ENCODE data around the gene KDM2A.
"Not testable (repeated sequence)": the region's sequence is repeated elsewhere in the genome, so short reads cannot be mapped to it uniquely, and the experiment has no call there.

The KDM2A gene

DNA sequence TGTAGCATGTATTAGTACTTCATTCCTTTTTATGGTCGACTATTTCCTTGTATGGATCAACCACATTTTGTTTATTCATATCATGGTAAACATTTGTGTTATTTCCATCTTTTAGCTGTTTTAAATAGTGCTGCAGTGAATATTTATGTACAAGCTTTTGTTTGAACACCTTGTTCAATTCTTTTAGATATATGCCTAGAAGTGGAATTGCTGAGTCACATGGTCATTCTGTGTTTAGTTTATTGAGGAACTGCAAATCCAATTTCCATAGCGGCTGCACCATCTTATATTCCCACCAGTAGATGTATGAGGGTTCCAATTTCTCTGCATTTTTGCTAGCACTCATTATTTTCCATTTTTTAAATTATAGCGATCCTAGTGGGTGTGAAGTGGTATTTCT lies 85.8 kb downstream of the KDM2A start:
- Histone ChIP-seq H3K79me1 (ENCODE audit: low read depth, low read length) (no peaks in the 10 kb centered on the region), H3K4me3 (ENCODE audit: low read length in 2 of 2) (no peak overlapping the region), H3K23ac (ENCODE audit: low read depth, low read length, poor library complexity) (no peak overlapping the region), H3K9me3 (replicated peaks in 1 of 2; ENCODE audit: control insufficient read depth in 2 of 2, insufficient read depth in 1 of 2, low read depth in 1 of 2, low read length in 2 of 2) (no peaks in the 10 kb centered on the region), H4K91ac (ENCODE audit: low read depth, low read length, poor library complexity) (no peak overlapping the region), H3K27ac (replicated peaks; ENCODE audit: low read length) (no peak overlapping the region), H2AK5ac (ENCODE audit: low read depth, low read length) (no peak overlapping the region), H3K14ac (ENCODE audit: low read length) (no peak overlapping the region), H3K4me2 (ENCODE audit: insufficient read depth, low read length, poor library complexity, severe bottlenecking) (no peak overlapping the region), H3K27me3 (ENCODE audit: control insufficient read depth in 3 of 3, insufficient read depth in 3 of 3, low read depth in 1 of 3, low read length in 3 of 3) (no peaks in the 10 kb centered on the region), H2BK120ac (ENCODE audit: low read depth, low read length) (no peak overlapping the region), H3K4me1 (ENCODE audit: control insufficient read depth in 2 of 2, insufficient read depth in 1 of 2, low read depth in 1 of 2, low read length in 2 of 2) (no peaks in the 10 kb centered on the region), H3K18ac (ENCODE audit: low read length) (no peak overlapping the region), H4K8ac (ENCODE audit: low read depth, low read length) (no peak overlapping the region), H2BK15ac (ENCODE audit: low read length) (no peak overlapping the region), H2BK5ac (ENCODE audit: low read length) (no peak overlapping the region), H2AFZ (ENCODE audit: low read length) (no peak overlapping the region), H3K36me3 (replicated peaks in 1 of 2; ENCODE audit: control insufficient read depth in 2 of 2, insufficient read depth in 2 of 2, low read length in 2 of 2) (peaks cover 5 to 65% of the 10 kb centered on the region in 2 donors), H2BK12ac (ENCODE audit: low read length) (no peak overlapping the region), H3K9ac (ENCODE audit: low read depth, low read length, poor library complexity) (no peak overlapping the region), H3K4ac (ENCODE audit: low read length) (no peak overlapping the region)
- no CpG with 5 or more reads among the region's 3 CpGs for WGBS, 2 donors (ENCODE audit: extremely low coverage in 2 of 2, insufficient read length in 2 of 2, insufficient replicate concordance in 1 of 2)
- DNase-seq (ENCODE audit: low spot score), result no peak

DNA sequence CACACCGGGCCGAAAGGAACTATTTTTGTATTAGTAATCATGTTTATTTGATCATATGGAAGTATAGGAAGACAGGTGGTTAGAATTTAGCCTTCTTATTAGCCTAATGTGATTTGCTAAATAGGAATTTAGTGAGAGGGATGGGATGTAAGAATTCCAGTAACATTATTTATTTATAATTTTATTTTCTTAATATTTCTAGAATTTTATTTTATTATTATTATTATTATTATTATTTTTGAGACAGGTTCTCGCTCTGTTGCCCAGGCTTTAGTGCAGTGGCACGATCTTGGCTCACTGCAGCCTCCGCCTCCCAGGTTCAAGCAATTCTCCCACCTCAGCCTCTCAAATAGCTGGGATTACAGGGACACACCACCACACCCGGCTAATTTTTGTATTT lies 90.2 kb downstream of the KDM2A start:
- H3K9ac ChIP-seq (ENCODE audit: low read depth, low read length, poor library complexity); H4K8ac ChIP-seq (ENCODE audit: low read depth, low read length); H2BK12ac ChIP-seq (ENCODE audit: low read length); H4K91ac ChIP-seq (ENCODE audit: low read depth, low read length, poor library complexity); H3K14ac ChIP-seq (ENCODE audit: low read length); H2BK120ac ChIP-seq (ENCODE audit: low read depth, low read length); H3K27me3 ChIP-seq (ENCODE audit: control insufficient read depth in 3 of 3, insufficient read depth in 3 of 3, low read depth in 1 of 3, low read length in 3 of 3); H3K23ac ChIP-seq (ENCODE audit: low read depth, low read length, poor library complexity); H2AK5ac ChIP-seq (ENCODE audit: low read depth, low read length); H2AFZ ChIP-seq (ENCODE audit: low read length); H3K79me1 ChIP-seq (ENCODE audit: low read depth, low read length); DNase-seq (ENCODE audit: low spot score); H2BK15ac ChIP-seq (ENCODE audit: low read length); H3K4ac ChIP-seq (ENCODE audit: low read length); H3K18ac ChIP-seq (ENCODE audit: low read length); H3K9me3 ChIP-seq (replicated peaks in 1 of 2; ENCODE audit: control insufficient read depth in 2 of 2, insufficient read depth in 1 of 2, low read depth in 1 of 2, low read length in 2 of 2); H3K4me2 ChIP-seq (ENCODE audit: insufficient read depth, low read length, poor library complexity, severe bottlenecking); H2BK5ac ChIP-seq (ENCODE audit: low read length); H3K4me1 ChIP-seq (ENCODE audit: control insufficient read depth in 2 of 2, insufficient read depth in 1 of 2, low read depth in 1 of 2, low read length in 2 of 2); H3K27ac ChIP-seq (replicated peaks; ENCODE audit: low read length); H3K4me3 ChIP-seq (ENCODE audit: low read length in 2 of 2): not testable (repeated sequence)
- no CpG with 5 or more reads among the region's 6 CpGs for WGBS, 2 donors (ENCODE audit: extremely low coverage in 2 of 2, insufficient read length in 2 of 2, insufficient replicate concordance in 1 of 2)
- H3K36me3 ChIP-seq (replicated peaks in 1 of 2; ENCODE audit: control insufficient read depth in 2 of 2, insufficient read depth in 2 of 2, low read length in 2 of 2), result peaks cover 6 to 80% of the 10 kb centered on the region in 2 donors

DNA sequence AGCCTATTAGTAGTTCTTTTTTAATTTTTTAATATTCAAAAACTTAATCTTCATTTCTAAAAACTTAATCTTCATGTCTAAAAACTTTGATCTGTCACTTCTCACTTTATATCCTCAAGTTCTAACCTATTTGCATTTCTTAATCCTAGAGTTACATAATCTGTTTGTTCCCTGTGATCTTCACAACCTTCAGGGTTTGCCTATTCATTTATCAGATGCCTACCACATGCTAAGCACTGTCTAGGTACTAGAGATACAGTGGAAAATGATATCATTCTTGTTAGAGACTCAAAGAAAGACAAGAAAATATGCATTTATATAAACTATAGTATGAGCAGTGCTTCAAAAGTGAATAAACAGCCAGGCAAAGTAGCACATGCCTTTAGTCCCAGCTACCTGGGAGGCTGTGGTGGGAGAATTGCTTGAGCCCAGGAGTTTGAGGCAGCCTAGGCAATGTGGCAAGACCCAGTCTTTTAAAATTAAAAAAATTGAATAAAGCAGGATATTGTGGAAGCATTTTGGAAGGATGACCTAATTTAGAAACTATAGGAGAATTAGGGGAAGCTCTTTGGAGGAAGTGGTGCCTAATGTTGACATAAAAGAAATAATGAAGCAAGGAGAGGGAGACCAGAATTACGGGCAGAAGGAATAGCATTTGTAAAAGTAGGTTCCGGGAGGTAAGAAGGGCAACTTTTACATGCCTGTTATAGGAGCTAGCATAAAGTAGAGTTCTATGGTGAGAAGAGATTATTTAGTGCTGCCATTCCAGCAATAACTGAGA lies 92.8 kb downstream of the KDM2A start:
- no peak overlapping the region for H2BK12ac ChIP-seq (ENCODE audit: low read length)
- no peak overlapping the region for H3K4me3 ChIP-seq (ENCODE audit: low read length in 2 of 2)
- no peak overlapping the region for H4K8ac ChIP-seq (ENCODE audit: low read depth, low read length)
- H3K23ac ChIP-seq (ENCODE audit: low read depth, low read length, poor library complexity), result no peak overlapping the region
- H4K91ac ChIP-seq (ENCODE audit: low read depth, low read length, poor library complexity), result no peak overlapping the region
- DNase-seq (ENCODE audit: low spot score), result no peak
- no peaks in the 10 kb centered on the region for H3K79me1 ChIP-seq (ENCODE audit: low read depth, low read length)
- no peak overlapping the region for H3K4me2 ChIP-seq (ENCODE audit: insufficient read depth, low read length, poor library complexity, severe bottlenecking)
- no peaks in the 10 kb centered on the region for H3K27me3 ChIP-seq (ENCODE audit: control insufficient read depth in 3 of 3, insufficient read depth in 3 of 3, low read depth in 1 of 3, low read length in 3 of 3)
- H2AFZ ChIP-seq (ENCODE audit: low read length), result no peak overlapping the region
- H3K18ac ChIP-seq (ENCODE audit: low read length), result no peak overlapping the region
- WGBS, 2 donors (ENCODE audit: extremely low coverage in 2 of 2, insufficient read length in 2 of 2, insufficient replicate concordance in 1 of 2), result no CpG with 5 or more reads among the region's 2 CpGs
- no peak overlapping the region for H2BK120ac ChIP-seq (ENCODE audit: low read depth, low read length)
- H3K4me1 ChIP-seq (ENCODE audit: control insufficient read depth in 2 of 2, insufficient read depth in 1 of 2, low read depth in 1 of 2, low read length in 2 of 2), result no peaks in the 10 kb centered on the region
- no peak overlapping the region for H3K14ac ChIP-seq (ENCODE audit: low read length)
- H3K9ac ChIP-seq (ENCODE audit: low read depth, low read length, poor library complexity), result no peak overlapping the region
- no peak overlapping the region for H2AK5ac ChIP-seq (ENCODE audit: low read depth, low read length)
- no peak overlapping the region for H3K27ac ChIP-seq (replicated peaks; ENCODE audit: low read length)
- no peak overlapping the region for H2BK5ac ChIP-seq (ENCODE audit: low read length)
- no peaks in the 10 kb centered on the region for H3K9me3 ChIP-seq (replicated peaks in 1 of 2; ENCODE audit: control insufficient read depth in 2 of 2, insufficient read depth in 1 of 2, low read depth in 1 of 2, low read length in 2 of 2)
- no peak overlapping the region for H2BK15ac ChIP-seq (ENCODE audit: low read length)
- peaks cover 12 to 86% of the 10 kb centered on the region in 2 donors for H3K36me3 ChIP-seq (replicated peaks in 1 of 2; ENCODE audit: control insufficient read depth in 2 of 2, insufficient read depth in 2 of 2, low read length in 2 of 2)
- no peak overlapping the region for H3K4ac ChIP-seq (ENCODE audit: low read length)

DNA sequence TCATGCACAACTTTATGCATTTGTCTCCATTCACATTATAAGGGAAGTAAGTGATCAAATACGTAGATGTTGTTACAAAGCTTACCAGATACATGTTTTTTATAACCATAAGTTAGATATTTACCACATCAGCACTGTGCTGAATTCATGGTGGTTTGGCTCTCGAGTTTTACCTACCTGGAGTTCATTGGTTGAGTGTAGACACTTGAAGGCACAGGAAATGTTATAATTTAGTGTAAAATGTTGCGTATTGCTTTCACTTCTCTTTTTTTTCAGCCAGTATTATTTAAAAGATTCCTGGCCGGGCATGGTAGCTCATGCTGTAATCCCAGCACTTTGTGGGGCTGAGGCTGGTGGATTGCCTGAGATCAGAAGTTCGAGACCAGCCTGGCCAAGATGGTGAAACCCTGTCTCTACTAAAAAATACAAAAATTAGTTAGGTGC lies 94.1 kb downstream of the KDM2A start:
- Histone ChIP-seq H3K14ac (ENCODE audit: low read length) (no peak overlapping the region), H4K91ac (ENCODE audit: low read depth, low read length, poor library complexity) (no peak overlapping the region), H2BK5ac (ENCODE audit: low read length) (no peak overlapping the region), H2AK5ac (ENCODE audit: low read depth, low read length) (no peak overlapping the region), H2BK12ac (ENCODE audit: low read length) (no peak overlapping the region), H3K18ac (ENCODE audit: low read length) (no peak overlapping the region), H3K9me3 (replicated peaks in 1 of 2; ENCODE audit: control insufficient read depth in 2 of 2, insufficient read depth in 1 of 2, low read depth in 1 of 2, low read length in 2 of 2) (no peaks in the 10 kb centered on the region), H3K4me2 (ENCODE audit: insufficient read depth, low read length, poor library complexity, severe bottlenecking) (no peak overlapping the region), H3K4me3 (ENCODE audit: low read length in 2 of 2) (no peak overlapping the region), H3K27ac (replicated peaks; ENCODE audit: low read length) (no peak overlapping the region), H2BK15ac (ENCODE audit: low read length) (no peak overlapping the region), H3K79me1 (ENCODE audit: low read depth, low read length) (no peaks in the 10 kb centered on the region), H3K23ac (ENCODE audit: low read depth, low read length, poor library complexity) (no peak overlapping the region), H3K36me3 (replicated peaks in 1 of 2; ENCODE audit: control insufficient read depth in 2 of 2, insufficient read depth in 2 of 2, low read length in 2 of 2) (peaks cover 11 to 86% of the 10 kb centered on the region in 2 donors), H2BK120ac (ENCODE audit: low read depth, low read length) (no peak overlapping the region), H2AFZ (ENCODE audit: low read length) (no peak overlapping the region), H3K4me1 (ENCODE audit: control insufficient read depth in 2 of 2, insufficient read depth in 1 of 2, low read depth in 1 of 2, low read length in 2 of 2) (no peaks in the 10 kb centered on the region), H3K4ac (ENCODE audit: low read length) (no peak overlapping the region), H4K8ac (ENCODE audit: low read depth, low read length) (no peak overlapping the region), H3K27me3 (ENCODE audit: control insufficient read depth in 3 of 3, insufficient read depth in 3 of 3, low read depth in 1 of 3, low read length in 3 of 3) (no peaks in the 10 kb centered on the region), H3K9ac (ENCODE audit: low read depth, low read length, poor library complexity) (no peak overlapping the region)
- no peak for DNase-seq (ENCODE audit: low spot score)
- WGBS, 2 donors (ENCODE audit: extremely low coverage in 2 of 2, insufficient read length in 2 of 2, insufficient replicate concordance in 1 of 2), result no CpG with 5 or more reads among the region's 5 CpGs
